Kidney (tissue), 14 donors: ENCODE results near the gene C12orf75. TPM values are rescaled to one million over a fixed set of nuclear protein-coding genes. Genes with fewer than 3 reads are reported as not detected.

Source experiments
- DNase-seq, 5 donors: peaks; one replicate each; pipeline ENCODE4 v3.0.0-alpha.2; 2013 to 2020
- FAIRE-seq: peaks from 2 replicates; lab custom pipeline; 2012; peaks lifted over from hg19 to GRCh38; lab: Jason Lieb, UNC
- H3K27ac ChIP-seq, 2 donors: one replicate each; pipeline ENCODE4 v1.7.0; 2013; ENCODE audit warnings: low read depth in 2 of 2, low read length in 2 of 2, inconsistent platforms in 1 of 2
- H3K27me3 ChIP-seq: one replicate; pipeline ENCODE4 v1.7.1; 2013; ENCODE audit warnings: low read length, inconsistent platforms; ENCODE audit not compliant: control insufficient read depth, insufficient read depth
- H3K36me3 ChIP-seq, 3 donors: one replicate each; pipeline versions ENCODE4 v1.7.0 to v1.7.1; 2013; ENCODE audit warnings: low read length in 3 of 3, control low read depth in 1 of 3, inconsistent platforms in 1 of 3; ENCODE audit not compliant: insufficient read depth in 3 of 3, control insufficient read depth in 2 of 3
- H3K4me1 ChIP-seq, 3 donors: one replicate each; pipeline versions ENCODE4 v1.7.0 to v1.7.1; 2013; ENCODE audit warnings: low read length in 3 of 3, inconsistent platforms in 1 of 3, low read depth in 1 of 3; ENCODE audit not compliant: control insufficient read depth in 2 of 3, insufficient read depth in 2 of 3
- H3K4me3 ChIP-seq, 3 donors: one replicate each; pipeline versions ENCODE4 v1.7.0 to v1.8.1; 2013; ENCODE audit warnings: low read length in 3 of 3, control low read depth in 1 of 3, inconsistent platforms in 1 of 3
- H3K9ac ChIP-seq, 3 donors: one replicate each; pipeline versions ENCODE4 v1.7.0 to v1.7.1; 2013; ENCODE audit warnings: low read length in 3 of 3, control low read depth in 1 of 3, inconsistent platforms in 1 of 3
- H3K9me3 ChIP-seq, 3 donors: one replicate each; pipeline versions ENCODE4 v1.7.0 to v1.7.1; 2013; ENCODE audit warnings: low read length in 3 of 3, control low read depth in 1 of 3, inconsistent platforms in 1 of 3; ENCODE audit not compliant: control insufficient read depth in 2 of 3, insufficient read depth in 1 of 3
- intact Hi-C: fragments of 100-400 bp; cut with DNase I; formaldehyde crosslinking; loops from one replicate; pipeline ENCODE4 v1.11.1; 2022
- polyA plus RNA-seq: library from polyadenylated mRNA; stranded (reverse); fragments of 350-450 nt; fragmentation: Illumina TruSeq; extraction: RNeasy Lipid Tissue Mini Kit (QIAGEN cat#74804); gene quantifications from one replicate; pipeline ENCODE4 v1.2.3, GENCODE V29; 2014; ENCODE audit warnings: low read depth, low replicate concordance; ENCODE audit not compliant: insufficient read depth
- total RNA-seq: library from RNA; stranded (reverse); fragmentation: NEBNext Ultra II Directional; extraction: Animal tissue kit (Norgen Biotek cat#: 25700); gene quantifications from one replicate; pipeline ENCODE4 v1.2.1, GENCODE V29; 2021
- TF ChIP-seq, protein P1 (sequence below): IDR thresholded peaks from 3 replicates; pipeline ENCODE4 v1.5.1; 2012; ENCODE audit warnings: mild to moderate bottlenecking, moderate library complexity, borderline replicate concordance; ENCODE audit not compliant: insufficient read depth; ENCODE audit errors: extremely low read depth
- donor health status: control.
- donor health status: control.
- donor health status: control.
- donor health status: control.
- donor health status: control.
- donor health status: DM: yes; HTN: yes; CAD: no.
- donor health status: Normal renal cell carcinoma (clear cell type).

C12orf75 gene
- total and polyA plus RNA-seq, 2 donors from 2014 or later, result 107 to 127 TPM

DNA sequence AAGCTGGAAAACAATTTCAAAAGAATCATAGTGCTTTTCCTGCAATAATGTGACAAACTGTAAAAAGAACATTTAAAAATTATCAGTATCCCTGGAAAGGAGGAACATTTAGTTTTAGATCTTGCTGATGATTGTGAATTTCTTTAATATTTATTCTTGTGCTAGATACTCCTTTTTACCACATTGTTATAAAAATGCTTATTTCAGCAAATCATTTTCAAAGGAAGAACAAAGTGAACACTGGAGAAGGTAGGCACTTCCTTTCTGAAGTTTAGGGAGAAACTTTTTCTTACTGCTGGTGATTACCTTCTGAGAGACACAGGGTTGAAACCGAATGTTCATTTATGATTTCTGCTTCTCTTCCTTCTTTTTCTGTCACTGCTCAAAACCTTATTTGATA is 45.1 kb upstream of the C12orf75 start:
- FAIRE-seq (no peak), DNase-seq (no peak)
- H3K27me3 ChIP-seq, result no peaks in the 10 kb centered on the region
- H3K27ac ChIP-seq, result no peak overlapping the region
- no peaks in the 10 kb centered on the region for H3K9me3 ChIP-seq
- TF ChIP-seq, protein P1, sequence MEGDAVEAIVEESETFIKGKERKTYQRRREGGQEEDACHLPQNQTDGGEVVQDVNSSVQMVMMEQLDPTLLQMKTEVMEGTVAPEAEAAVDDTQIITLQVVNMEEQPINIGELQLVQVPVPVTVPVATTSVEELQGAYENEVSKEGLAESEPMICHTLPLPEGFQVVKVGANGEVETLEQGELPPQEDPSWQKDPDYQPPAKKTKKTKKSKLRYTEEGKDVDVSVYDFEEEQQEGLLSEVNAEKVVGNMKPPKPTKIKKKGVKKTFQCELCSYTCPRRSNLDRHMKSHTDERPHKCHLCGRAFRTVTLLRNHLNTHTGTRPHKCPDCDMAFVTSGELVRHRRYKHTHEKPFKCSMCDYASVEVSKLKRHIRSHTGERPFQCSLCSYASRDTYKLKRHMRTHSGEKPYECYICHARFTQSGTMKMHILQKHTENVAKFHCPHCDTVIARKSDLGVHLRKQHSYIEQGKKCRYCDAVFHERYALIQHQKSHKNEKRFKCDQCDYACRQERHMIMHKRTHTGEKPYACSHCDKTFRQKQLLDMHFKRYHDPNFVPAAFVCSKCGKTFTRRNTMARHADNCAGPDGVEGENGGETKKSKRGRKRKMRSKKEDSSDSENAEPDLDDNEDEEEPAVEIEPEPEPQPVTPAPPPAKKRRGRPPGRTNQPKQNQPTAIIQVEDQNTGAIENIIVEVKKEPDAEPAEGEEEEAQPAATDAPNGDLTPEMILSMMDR, result no peak
- no peak overlapping the region for H3K4me3 ChIP-seq
- peaks cover 0 to 4% (median 2%) of the 10 kb centered on the region in 3 donors for H3K4me1 ChIP-seq
- no peak overlapping the region for H3K9ac ChIP-seq
- no peaks in the 10 kb centered on the region for H3K36me3 ChIP-seq
- intact Hi-C loops, result no loop called here

DNA sequence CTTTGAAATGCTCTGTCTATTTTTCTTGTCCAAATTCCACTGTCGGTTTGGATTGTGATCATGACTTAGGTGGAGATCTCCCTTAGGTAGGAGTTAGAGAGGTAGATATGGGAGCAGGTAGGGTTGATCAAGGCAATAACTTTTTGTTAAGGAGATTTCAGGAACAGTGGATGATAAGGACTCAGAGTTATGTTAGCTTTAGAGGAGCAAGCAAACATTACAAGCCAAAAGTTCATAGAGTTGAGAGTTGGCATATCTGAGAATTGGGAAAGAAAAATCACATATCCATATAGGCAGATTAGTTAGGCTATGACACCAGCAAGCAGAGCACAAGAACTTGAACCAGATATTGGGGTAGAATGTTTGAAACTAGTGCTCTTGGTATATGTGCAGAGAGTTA is 43.1 kb upstream of the C12orf75 start:
- intact Hi-C loops, result no loop called here
- Histone ChIP-seq H3K9ac (no peak overlapping the region), H3K27me3 (no peaks in the 10 kb centered on the region), H3K4me3 (no peak overlapping the region), H3K9me3 (no peaks in the 10 kb centered on the region), H3K4me1 (no peaks in the 10 kb centered on the region), H3K27ac (no peak overlapping the region), H3K36me3 (no peaks in the 10 kb centered on the region)
- DNase-seq, result no peak
- FAIRE-seq, result no peak
- TF ChIP-seq, protein P1, result no peak

DNA sequence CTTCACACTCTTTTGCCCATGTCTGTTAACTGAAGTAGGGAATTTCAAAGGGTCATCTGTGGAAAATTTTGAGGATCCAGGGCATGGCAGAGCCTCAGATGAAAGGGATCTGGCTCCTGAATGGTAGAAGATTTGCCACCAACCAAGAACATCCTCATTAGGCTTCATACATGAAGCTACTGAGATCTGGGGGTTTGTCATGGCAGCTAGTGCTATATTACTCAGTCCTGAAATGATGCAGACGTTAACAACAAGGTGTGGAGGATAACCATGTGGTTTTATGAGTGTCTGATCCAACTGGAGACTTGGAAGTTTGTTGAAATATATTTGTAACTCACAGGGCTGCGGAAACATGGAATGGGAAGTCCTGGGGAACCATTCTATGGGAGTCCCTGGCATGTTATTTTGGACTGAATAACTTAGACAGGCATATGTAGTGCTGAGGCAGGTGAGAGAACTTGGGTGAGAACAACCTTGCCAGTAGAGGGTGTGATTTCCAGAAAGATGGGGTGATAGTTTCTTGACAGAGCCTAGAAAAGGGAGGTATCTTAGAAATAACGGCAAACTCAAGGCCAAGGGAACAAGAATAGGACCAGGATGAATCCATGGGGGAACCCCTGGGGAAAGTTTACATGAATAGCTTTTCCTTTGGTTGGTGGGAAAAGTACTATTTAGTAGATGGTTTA is 42.0 kb upstream of the C12orf75 start:
- TF ChIP-seq, protein P1, result no peak
- no peak overlapping the region for H3K27ac ChIP-seq
- H3K4me1 ChIP-seq, result no peaks in the 10 kb centered on the region
- H3K9ac ChIP-seq, result no peak overlapping the region
- DNase-seq, result no peak
- intact Hi-C loops, result no loop called here
- no peaks in the 10 kb centered on the region for H3K36me3 ChIP-seq
- no peaks in the 10 kb centered on the region for H3K9me3 ChIP-seq
- H3K27me3 ChIP-seq, result no peaks in the 10 kb centered on the region
- no peak overlapping the region for H3K4me3 ChIP-seq
- no peak for FAIRE-seq
